DOHH2 (cell line): ENCODE results near the gene PI16.

Experiments
- H3F3A ChIP-seq: fragments of 200-600 bp; sonication (generic), shearing (Covaris generic); 2 replicates; pipeline ENCODE4 v1.6.0; 2016; ENCODE audit warnings: antibody characterized with exemption, mild to moderate bottlenecking; ENCODE audit not compliant: control insufficient read depth, insufficient read depth
- H3K27ac ChIP-seq: fragments of 200-600 bp; sonication (generic); 2 replicates; pipeline ENCODE4 v1.5.1; 2014; ENCODE audit warnings: low read depth, mild to moderate bottlenecking, low read length, moderate library complexity
- H3K27me3 ChIP-seq: fragments of 200-600 bp; sonication (generic); 2 replicates; pipeline ENCODE4 v1.6.1; 2014; ENCODE audit warnings: mild to moderate bottlenecking, low read length, mixed read lengths; ENCODE audit not compliant: control insufficient read depth
- H3K36me3 ChIP-seq: fragments of 200-600 bp; sonication (generic); 2 replicates; pipeline ENCODE4 v1.6.1; 2014; ENCODE audit warnings: mild to moderate bottlenecking, low read length, moderate library complexity, mixed read lengths; ENCODE audit not compliant: control insufficient read depth
- H3K4me1 ChIP-seq: fragments of 200-600 bp; sonication (generic); 2 replicates; pipeline ENCODE4 v1.6.1; 2014; ENCODE audit warnings: mild to moderate bottlenecking, low read length, mixed read lengths; ENCODE audit not compliant: control insufficient read depth
- H3K4me2 ChIP-seq: fragments of 200-600 bp; sonication (generic); 2 replicates; pipeline ENCODE4 v1.6.0; 2014; ENCODE audit warnings: mild to moderate bottlenecking, low read length, moderate library complexity
- H3K4me3 ChIP-seq: fragments of 200-600 bp; sonication (generic); 2 replicates; pipeline ENCODE4 v1.5.1; 2014; ENCODE audit warnings: mild to moderate bottlenecking, low read length, mixed read lengths
- H3K79me2 ChIP-seq: fragments of 200-600 bp; sonication (generic); 2 replicates; pipeline ENCODE4 v1.6.1; 2014; ENCODE audit warnings: mild to moderate bottlenecking, low read length, mixed read lengths; ENCODE audit not compliant: control insufficient read depth
- H3K9me2 ChIP-seq: fragments of 200-600 bp; sonication (generic); replicated peaks from 2 replicates; pipeline ENCODE4 v1.6.1; 2014; ENCODE audit warnings: mild to moderate bottlenecking, low read length, mixed read lengths; ENCODE audit not compliant: control insufficient read depth
- H3K9me3 ChIP-seq: fragments of 200-600 bp; sonication (generic); 2 replicates; pipeline ENCODE4 v1.6.1; 2014; ENCODE audit warnings: antibody characterized with exemption, low read length, mixed read lengths; ENCODE audit not compliant: control insufficient read depth, insufficient read depth
- H4K20me1 ChIP-seq: fragments of 200-600 bp; sonication (generic); 2 replicates; pipeline ENCODE4 v1.6.0; 2014; ENCODE audit warnings: low read depth, mild to moderate bottlenecking, antibody characterized with exemption, low read length, moderate library complexity; ENCODE audit not compliant: control insufficient read depth, insufficient read depth
- EZH2phosphoT487 ChIP-seq: fragments of 200-600 bp; sonication (generic); IDR thresholded peaks from 2 replicates; pipeline ENCODE4 v1.6.1; 2017; ENCODE audit warnings: borderline replicate concordance, mild to moderate bottlenecking, antibody characterized with exemption, low read length, moderate library complexity, mixed read lengths
- TF ChIP-seq, protein P1 (sequence below): fragments of 200-600 bp; sonication (generic); IDR thresholded peaks from one replicate; pipeline ENCODE4 v1.5.1; 2014; ENCODE audit warnings: antibody characterized with exemption, mild to moderate bottlenecking, low read depth, low read length; ENCODE audit not compliant: poor library complexity, severe bottlenecking

PI16 gene

GRCh38 chr6:36968266-36968977 lies 13.9 kb downstream of the PI16 start:
- no peak overlapping the region for H3K4me3 ChIP-seq
- no peaks in the 10 kb centered on the region for H3K79me2 ChIP-seq
- H3K4me1 ChIP-seq: peaks cover 15% of the 10 kb centered on the region
- TF ChIP-seq EZH2phosphoT487: no peak
- TF ChIP-seq, protein P1, sequence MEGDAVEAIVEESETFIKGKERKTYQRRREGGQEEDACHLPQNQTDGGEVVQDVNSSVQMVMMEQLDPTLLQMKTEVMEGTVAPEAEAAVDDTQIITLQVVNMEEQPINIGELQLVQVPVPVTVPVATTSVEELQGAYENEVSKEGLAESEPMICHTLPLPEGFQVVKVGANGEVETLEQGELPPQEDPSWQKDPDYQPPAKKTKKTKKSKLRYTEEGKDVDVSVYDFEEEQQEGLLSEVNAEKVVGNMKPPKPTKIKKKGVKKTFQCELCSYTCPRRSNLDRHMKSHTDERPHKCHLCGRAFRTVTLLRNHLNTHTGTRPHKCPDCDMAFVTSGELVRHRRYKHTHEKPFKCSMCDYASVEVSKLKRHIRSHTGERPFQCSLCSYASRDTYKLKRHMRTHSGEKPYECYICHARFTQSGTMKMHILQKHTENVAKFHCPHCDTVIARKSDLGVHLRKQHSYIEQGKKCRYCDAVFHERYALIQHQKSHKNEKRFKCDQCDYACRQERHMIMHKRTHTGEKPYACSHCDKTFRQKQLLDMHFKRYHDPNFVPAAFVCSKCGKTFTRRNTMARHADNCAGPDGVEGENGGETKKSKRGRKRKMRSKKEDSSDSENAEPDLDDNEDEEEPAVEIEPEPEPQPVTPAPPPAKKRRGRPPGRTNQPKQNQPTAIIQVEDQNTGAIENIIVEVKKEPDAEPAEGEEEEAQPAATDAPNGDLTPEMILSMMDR: no peak
- no peaks in the 10 kb centered on the region for H3K9me2 ChIP-seq
- peaks cover 62% of the 10 kb centered on the region for H3K36me3 ChIP-seq
- no peak overlapping the region for H3K4me2 ChIP-seq
- H3K27ac ChIP-seq: no peak overlapping the region
- H3K9me3 ChIP-seq: no peaks in the 10 kb centered on the region
- H3F3A ChIP-seq: peaks cover 3% of the 10 kb centered on the region
- H3K27me3 ChIP-seq: no peaks in the 10 kb centered on the region
- H4K20me1 ChIP-seq: no peaks in the 10 kb centered on the region

DNA sequence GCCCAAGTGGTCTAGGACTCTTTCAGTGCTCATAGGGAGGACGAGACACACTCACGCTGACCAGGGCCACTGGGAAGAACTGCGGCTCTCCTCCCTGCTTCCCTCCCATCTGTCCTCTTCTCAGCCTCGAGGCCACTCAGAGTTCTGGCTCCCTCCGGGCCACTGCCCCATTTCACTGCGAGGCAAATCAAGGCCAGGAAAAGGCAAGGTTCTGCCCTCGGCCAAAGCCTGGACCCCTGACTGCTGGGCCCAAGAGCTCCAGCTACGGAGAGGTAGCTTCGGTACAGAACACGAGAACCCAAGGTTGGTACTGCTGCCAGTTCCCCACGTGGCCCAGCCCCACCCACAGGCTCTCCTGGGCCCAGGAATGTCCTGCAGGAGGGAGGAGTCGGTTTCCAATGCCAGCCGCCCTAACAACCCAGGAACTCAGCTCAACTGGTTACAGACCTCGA lies 14.7 kb downstream of the PI16 start:
- H3K27ac ChIP-seq: no peak overlapping the region
- H3K4me3 ChIP-seq: no peak overlapping the region
- H4K20me1 ChIP-seq: no peaks in the 10 kb centered on the region
- H3K4me1 ChIP-seq: peaks cover 7% of the 10 kb centered on the region
- no peak for TF ChIP-seq EZH2phosphoT487
- TF ChIP-seq, protein P1: no peak
- no peak overlapping the region for H3K4me2 ChIP-seq
- no peaks in the 10 kb centered on the region for H3K9me2 ChIP-seq
- no peaks in the 10 kb centered on the region for H3K27me3 ChIP-seq
- H3F3A ChIP-seq: peaks cover 3% of the 10 kb centered on the region
- no peaks in the 10 kb centered on the region for H3K79me2 ChIP-seq
- H3K9me3 ChIP-seq: no peaks in the 10 kb centered on the region
- peaks cover 70% of the 10 kb centered on the region for H3K36me3 ChIP-seq

GRCh38 chr6:36969988-36970891 lies 15.7 kb downstream of the PI16 start:
- Histone ChIP-seq H3F3A (peaks cover 3% of the 10 kb centered on the region), H3K4me1 (no peaks in the 10 kb centered on the region), H3K4me3 (no peak overlapping the region), H3K79me2 (no peaks in the 10 kb centered on the region), H3K9me2 (no peaks in the 10 kb centered on the region), H3K9me3 (no peaks in the 10 kb centered on the region), H4K20me1 (no peaks in the 10 kb centered on the region), H3K4me2 (no peak overlapping the region), H3K27ac (no peak overlapping the region), H3K36me3 (peaks cover 80% of the 10 kb centered on the region), H3K27me3 (no peaks in the 10 kb centered on the region)
- TF ChIP-seq, protein P1: no peak
- TF ChIP-seq EZH2phosphoT487: no peak
